ENCODE results near the gene PSMG4. TPM values are rescaled to one million over a fixed set of nuclear protein-coding genes. Genes with fewer than 3 reads are reported as not detected.

The PSMG4 gene
- total and polyA plus RNA-seq, 9 of the 15 experiments (the other 6 are each of a cell fraction or from before 2014, with no cell fraction given) = 12.9 to 185 (median 52.0) TPM

DNA sequence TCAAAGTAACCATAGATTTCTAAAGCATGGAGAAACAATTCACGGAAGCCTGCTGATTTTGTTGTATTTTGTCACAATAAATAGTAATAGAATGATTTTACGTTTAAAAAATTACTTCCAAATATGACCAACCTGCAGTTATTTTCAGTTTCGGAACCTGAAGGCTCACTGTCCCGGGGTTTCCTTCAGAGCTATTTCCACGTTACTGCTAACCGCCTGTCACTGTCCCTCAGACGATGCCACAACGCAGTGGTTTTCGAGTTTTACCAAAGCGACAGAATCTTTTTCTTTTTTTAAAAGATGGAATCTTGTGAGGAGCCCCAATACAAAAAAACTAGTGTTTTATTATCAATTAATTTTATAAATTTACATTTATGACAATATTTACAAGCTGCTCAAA, 40.5 kb downstream of the PSMG4 start:
- H3K4me3 ChIP-seq = no peak overlapping the region
- H3K4me1 ChIP-seq (replicated peaks in 1 of 2; ENCODE audit: control insufficient read depth in 2 of 2, insufficient read depth in 2 of 2, low read length in 2 of 2) = peaks cover 0 to 8% of the 10 kb centered on the region in 2 experiments; a peak in 2 of 5 replicates
- FAIRE-seq (no peak), DNase-seq (ENCODE audit: extremely low read depth in 1 of 4, low spot score in 3 of 4) (no peak), ATAC-seq (no peak)
- ChIA-PET POLR2A (interaction anchor here (0.8 kb wide), 1 partner anchor 11 kb away, joined by 3 read pairs; no protein-coding TSS in a partner anchor), CTCF (ENCODE audit: low intra/inter-chr PET ratio) (no interaction called here)
- H3K27ac ChIP-seq (ENCODE audit: extremely low read depth, low read depth, low read length) = no peak overlapping the region
- no peaks in the 10 kb centered on the region for H3K36me3 ChIP-seq (ENCODE audit: control insufficient read depth, insufficient read depth, low read length)
- no peaks in the 10 kb centered on the region for H3K27me3 ChIP-seq (ENCODE audit: control insufficient read depth in 2 of 2, insufficient read depth in 2 of 2, low read length in 2 of 2)
- H2AFZ ChIP-seq (ENCODE audit: low read depth, low read length) = no peak overlapping the region
- no peaks in the 10 kb centered on the region for H3K79me2 ChIP-seq (ENCODE audit: control insufficient read depth, insufficient read depth, low read length)
- no peak overlapping the region for H3K9ac ChIP-seq (ENCODE audit: insufficient read depth in 1 of 2, low read depth in 2 of 2, low read length in 2 of 2)
- no peak overlapping the region for H3K4me2 ChIP-seq (ENCODE audit: insufficient read depth, low read length)
- H3K9me1 ChIP-seq (ENCODE audit: control insufficient read depth, insufficient read depth, low read length) = no peaks in the 10 kb centered on the region
- H3K9me3 ChIP-seq (replicated peaks; ENCODE audit: control insufficient read depth, insufficient read depth, low read depth, low read length) = no peaks in the 10 kb centered on the region
- TF ChIP-seq, protein P1, sequence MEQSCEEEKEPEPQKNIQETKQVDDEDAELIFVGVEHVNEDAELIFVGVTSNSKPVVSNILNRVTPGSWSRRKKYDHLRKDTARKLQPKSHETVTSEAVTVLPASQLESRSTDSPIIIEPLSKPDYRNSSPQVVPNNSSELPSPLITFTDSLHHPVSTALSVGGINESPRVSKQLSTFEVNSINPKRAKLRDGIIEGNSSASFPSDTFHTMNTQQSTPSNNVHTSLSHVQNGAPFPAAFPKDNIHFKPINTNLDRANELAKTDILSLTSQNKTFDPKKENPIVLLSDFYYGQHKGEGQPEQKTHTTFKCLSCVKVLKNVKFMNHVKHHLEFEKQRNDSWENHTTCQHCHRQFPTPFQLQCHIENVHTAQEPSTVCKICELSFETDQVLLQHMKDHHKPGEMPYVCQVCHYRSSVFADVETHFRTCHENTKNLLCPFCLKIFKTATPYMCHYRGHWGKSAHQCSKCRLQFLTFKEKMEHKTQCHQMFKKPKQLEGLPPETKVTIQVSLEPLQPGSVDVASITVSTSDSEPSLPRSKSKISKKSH (CRISPR knock-in tag; IDR thresholded peaks at IDR 0.05) = no peak
- TF ChIP-seq, protein P2, sequence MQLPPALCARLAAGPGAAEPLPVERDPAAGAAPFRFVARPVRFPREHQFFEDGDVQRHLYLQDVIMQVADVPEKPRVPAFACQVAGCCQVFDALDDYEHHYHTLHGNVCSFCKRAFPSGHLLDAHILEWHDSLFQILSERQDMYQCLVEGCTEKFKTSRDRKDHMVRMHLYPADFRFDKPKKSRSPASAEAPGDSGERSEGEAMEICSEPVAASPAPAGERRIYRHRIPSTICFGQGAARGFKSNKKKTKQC (CRISPR knock-in tag; IDR thresholded peaks at IDR 0.05) = no peak
- TF ChIP-seq, protein P3, sequence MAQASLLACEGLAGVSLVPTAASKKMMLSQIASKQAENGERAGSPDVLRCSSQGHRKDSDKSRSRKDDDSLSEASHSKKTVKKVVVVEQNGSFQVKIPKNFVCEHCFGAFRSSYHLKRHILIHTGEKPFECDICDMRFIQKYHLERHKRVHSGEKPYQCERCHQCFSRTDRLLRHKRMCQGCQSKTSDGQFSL (CRISPR knock-in tag; IDR thresholded peaks at IDR 0.05) = no peak
- TF ChIP-seq, protein P3 (tag; IDR thresholded peaks at IDR 0.05) = no peak
- no peaks in the 10 kb centered on the region for H4K20me1 ChIP-seq (replicated peaks; ENCODE audit: control insufficient read depth, insufficient read depth, low read length)
- intact Hi-C loops (cut with micrococcal nuclease) = no loop called here
- no TSS peak for BruUV-seq (replicated peaks)
- whole genome bisulfite sequencing (ENCODE audit: insufficient coverage, low coverage, missing lambda C conversion rate) = 68% methylated on average over 10 of the region's 10 CpGs
- in situ Hi-C loops (cut with MboI) = no loop called here
